ENCODE measurements around the gene SLAMF6. TPM values are rescaled to one million over a fixed set of nuclear protein-coding genes. Genes with fewer than 3 reads are reported as not detected.

The SLAMF6 gene
- total RNA-seq, 4 donors from 2014 or later, result 0.57 to 10.7 (median 5.2) TPM

DNA sequence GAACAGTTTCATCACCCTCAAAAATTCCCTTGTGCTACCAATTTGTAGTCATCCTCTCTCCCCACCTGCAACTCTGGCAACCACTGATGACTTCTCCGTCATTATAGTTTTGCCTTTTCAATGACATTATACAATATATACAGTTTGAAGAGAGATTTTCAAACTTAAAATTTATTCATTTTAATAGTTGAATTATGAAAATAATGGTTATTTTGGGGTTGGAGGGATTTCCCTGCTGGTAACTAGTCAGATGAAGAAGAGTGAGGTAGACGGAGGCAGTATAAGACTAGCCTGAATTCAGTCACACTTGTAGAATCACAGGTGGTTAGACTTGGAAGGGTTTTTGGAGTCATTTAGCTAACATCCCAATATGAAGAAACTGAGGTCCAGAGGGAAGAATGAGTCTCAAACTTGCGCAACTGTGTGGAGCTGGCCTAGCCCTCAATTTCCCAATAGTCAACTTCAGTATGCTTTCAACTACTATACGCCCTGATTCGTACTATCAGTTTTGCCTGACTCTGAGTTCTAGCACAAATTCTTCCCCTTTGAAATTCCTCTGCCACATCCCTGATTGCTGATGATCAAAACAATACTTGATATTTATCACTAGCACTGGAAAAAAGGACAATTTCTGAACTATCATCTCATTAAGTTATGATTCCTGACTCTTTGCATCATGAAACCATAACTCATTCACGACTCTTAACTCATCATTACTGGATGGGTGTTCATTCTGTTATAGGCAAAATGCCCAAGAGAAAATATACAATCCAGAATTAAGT is 68.5 kb downstream of the SLAMF6 start:
- H3K27ac ChIP-seq, result no peak overlapping the region
- H3K4me3 ChIP-seq, result no peak overlapping the region
- H3K9me3 ChIP-seq, result no peaks in the 10 kb centered on the region
- TF ChIP-seq, protein P1, sequence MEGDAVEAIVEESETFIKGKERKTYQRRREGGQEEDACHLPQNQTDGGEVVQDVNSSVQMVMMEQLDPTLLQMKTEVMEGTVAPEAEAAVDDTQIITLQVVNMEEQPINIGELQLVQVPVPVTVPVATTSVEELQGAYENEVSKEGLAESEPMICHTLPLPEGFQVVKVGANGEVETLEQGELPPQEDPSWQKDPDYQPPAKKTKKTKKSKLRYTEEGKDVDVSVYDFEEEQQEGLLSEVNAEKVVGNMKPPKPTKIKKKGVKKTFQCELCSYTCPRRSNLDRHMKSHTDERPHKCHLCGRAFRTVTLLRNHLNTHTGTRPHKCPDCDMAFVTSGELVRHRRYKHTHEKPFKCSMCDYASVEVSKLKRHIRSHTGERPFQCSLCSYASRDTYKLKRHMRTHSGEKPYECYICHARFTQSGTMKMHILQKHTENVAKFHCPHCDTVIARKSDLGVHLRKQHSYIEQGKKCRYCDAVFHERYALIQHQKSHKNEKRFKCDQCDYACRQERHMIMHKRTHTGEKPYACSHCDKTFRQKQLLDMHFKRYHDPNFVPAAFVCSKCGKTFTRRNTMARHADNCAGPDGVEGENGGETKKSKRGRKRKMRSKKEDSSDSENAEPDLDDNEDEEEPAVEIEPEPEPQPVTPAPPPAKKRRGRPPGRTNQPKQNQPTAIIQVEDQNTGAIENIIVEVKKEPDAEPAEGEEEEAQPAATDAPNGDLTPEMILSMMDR (IDR thresholded peaks at IDR 0.05), result no peak
- no peak for TF ChIP-seq POLR2A (IDR thresholded peaks at IDR 0.05)
- no peaks in the 10 kb centered on the region for H3K27me3 ChIP-seq
- H3K4me1 ChIP-seq, result no peaks in the 10 kb centered on the region
- DNase-seq, result no peak
- H3K36me3 ChIP-seq, result no peaks in the 10 kb centered on the region

DNA sequence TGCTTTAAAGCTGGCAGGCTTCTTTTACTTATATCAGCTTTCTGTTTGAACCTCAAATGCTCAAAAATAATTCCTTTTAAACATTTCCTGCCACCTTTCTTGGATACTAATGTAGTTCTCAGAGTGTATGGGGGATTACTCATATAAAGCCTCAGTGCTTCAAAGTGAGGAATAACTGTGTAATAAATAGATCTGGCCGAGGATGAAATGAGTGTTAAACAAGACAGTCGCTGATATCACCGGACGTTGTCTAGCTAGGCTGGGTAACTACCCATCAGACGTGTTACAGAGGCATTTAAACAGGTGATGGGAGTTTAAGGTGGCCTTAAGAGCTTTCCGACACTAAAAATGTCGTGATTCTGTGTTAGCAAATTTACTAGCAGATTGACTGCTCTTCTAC is 69.6 kb downstream of the SLAMF6 start:
- H3K27ac ChIP-seq, result no peak overlapping the region
- H3K9me3 ChIP-seq, result no peaks in the 10 kb centered on the region
- H3K4me3 ChIP-seq, result no peak overlapping the region
- H3K27me3 ChIP-seq, result no peaks in the 10 kb centered on the region
- H3K36me3 ChIP-seq, result no peaks in the 10 kb centered on the region
- no peak for DNase-seq
- no peak for TF ChIP-seq POLR2A (IDR thresholded peaks at IDR 0.05)
- TF ChIP-seq, protein P1 (IDR thresholded peaks at IDR 0.05), result no peak
- no peaks in the 10 kb centered on the region for H3K4me1 ChIP-seq

DNA sequence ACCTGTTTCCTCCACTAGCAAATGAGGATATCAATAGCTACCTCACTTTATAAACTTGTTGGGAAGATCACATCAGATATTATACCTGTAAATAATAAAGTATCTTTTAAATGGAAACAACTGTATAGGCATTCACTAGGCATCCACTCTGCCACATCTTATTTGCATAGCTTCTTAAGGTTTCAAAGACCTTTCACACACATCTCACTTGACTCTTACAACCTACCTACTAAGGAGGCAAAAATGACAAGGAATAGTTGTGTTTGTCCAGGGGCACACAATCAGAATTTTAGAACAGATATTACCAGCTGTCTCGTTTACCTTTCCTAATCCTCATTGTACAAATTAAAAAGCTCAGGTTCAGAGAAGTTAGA is 71.2 kb downstream of the SLAMF6 start:
- DNase-seq, result no peak
- no peaks in the 10 kb centered on the region for H3K4me1 ChIP-seq
- H3K36me3 ChIP-seq, result no peaks in the 10 kb centered on the region
- H3K27me3 ChIP-seq, result no peaks in the 10 kb centered on the region
- TF ChIP-seq, protein P1 (IDR thresholded peaks at IDR 0.05), result no peak
- no peak for TF ChIP-seq POLR2A (IDR thresholded peaks at IDR 0.05)
- no peaks in the 10 kb centered on the region for H3K9me3 ChIP-seq
- H3K27ac ChIP-seq, result peak overlapping the region in 1 of 4 donors; percentile 2
- no peak overlapping the region for H3K4me3 ChIP-seq

DNA sequence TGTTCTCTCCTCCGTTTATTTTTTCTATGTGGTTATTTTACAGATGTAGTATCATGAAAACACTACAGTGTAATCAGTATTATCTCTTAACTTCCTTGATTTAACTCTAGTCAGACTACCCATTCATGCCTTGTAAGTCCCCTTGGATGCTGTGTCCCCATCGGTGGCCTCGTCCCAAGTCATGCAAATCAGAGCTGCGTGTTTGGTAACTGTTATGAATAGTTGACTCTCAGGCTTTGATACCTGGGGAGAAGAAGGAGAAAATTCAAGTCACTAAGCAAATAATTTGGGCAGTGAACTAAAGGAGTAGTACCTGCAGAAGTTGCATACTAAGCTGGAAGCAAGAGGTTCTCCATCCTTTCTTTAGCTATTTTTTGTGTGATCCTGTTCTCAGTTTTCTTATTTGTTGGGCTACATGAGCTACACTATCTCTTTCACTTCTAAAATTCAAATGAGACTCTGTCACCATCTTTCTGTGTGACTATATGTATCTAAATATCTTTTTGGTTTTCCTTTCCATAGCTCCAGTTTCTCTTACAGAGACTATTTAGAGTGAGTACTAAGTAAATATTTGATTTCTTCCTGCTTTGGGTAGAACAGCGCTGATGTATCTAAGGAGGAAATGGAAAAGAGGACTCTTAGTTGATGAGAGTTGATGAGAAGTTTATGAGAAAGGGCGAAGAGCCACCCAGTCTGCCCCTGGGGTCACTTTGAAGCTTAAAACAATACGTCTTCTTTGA is 71.8 kb downstream of the SLAMF6 start:
- no peaks in the 10 kb centered on the region for H3K36me3 ChIP-seq
- no peak for TF ChIP-seq POLR2A (IDR thresholded peaks at IDR 0.05)
- TF ChIP-seq, protein P1 (IDR thresholded peaks at IDR 0.05), result no peak
- no peak for DNase-seq
- no peaks in the 10 kb centered on the region for H3K9me3 ChIP-seq
- no peaks in the 10 kb centered on the region for H3K4me1 ChIP-seq
- H3K27ac ChIP-seq, result no peak overlapping the region
- no peaks in the 10 kb centered on the region for H3K27me3 ChIP-seq
- no peak overlapping the region for H3K4me3 ChIP-seq

DNA sequence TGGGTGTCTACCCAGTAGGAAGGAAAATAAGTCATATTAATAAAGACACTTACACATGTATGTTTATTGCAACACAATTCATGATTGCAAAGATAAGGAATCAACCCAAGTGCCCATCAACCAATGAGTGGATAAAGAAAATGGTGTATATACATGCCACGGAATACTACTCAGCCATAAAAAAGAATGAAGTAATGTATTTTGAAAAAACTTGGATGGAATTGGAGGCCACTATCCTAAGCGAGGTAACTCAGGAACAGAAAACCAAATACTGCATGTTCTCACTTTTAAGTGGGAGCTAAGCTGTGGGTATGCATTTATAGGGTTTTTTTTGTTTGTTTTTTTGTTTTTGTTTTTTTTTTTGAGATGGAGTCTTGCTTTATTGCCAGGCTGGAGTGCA is 73.6 kb downstream of the SLAMF6 start:
- no peaks in the 10 kb centered on the region for H3K36me3 ChIP-seq
- no peaks in the 10 kb centered on the region for H3K4me1 ChIP-seq
- TF ChIP-seq, protein P1 (IDR thresholded peaks at IDR 0.05), result no peak
- TF ChIP-seq POLR2A (IDR thresholded peaks at IDR 0.05), result no peak
- no peaks in the 10 kb centered on the region for H3K9me3 ChIP-seq
- no peak for DNase-seq
- no peak overlapping the region for H3K4me3 ChIP-seq
- no peaks in the 10 kb centered on the region for H3K27me3 ChIP-seq
- no peak overlapping the region for H3K27ac ChIP-seq

Measured in Peyer's patch (tissue), 4 donors.